HepG2 (cell line): ENCODE measurements around the gene GLI3. TPM values are rescaled to one million over a fixed set of nuclear protein-coding genes. Genes with fewer than 3 reads are reported as not detected.

Source experiments
- FOXK2 ChIP-seq: fragments of 450-650 bp; IDR thresholded peaks from 2 replicates; pipeline ENCODE4 v1.6.1; 2016
- NFIC ChIP-seq: IDR thresholded peaks from 2 replicates; pipeline ENCODE4 v1.6.1; 2012; ENCODE audit warnings: mild to moderate bottlenecking, low read length, inconsistent platforms
- SOX13 ChIP-seq, 3 experiments: fragments of 450-650 bp in 1 of 3; sonication (generic) in 1 of 3; formaldehyde crosslinking in 1 of 3; IDR thresholded peaks in 2 of 3; conservative IDR thresholded peaks in 1 of 3; 2 replicates each; pipeline versions ENCODE4 v1.5.0 to v1.6.1; 2016 to 2020; ENCODE audit warnings: antibody characterized with exemption in 1 of 3, mild to moderate bottlenecking in 1 of 3, missing compliant biosample characterization in 1 of 3, missing genetic modification reagents in 1 of 3, moderate library complexity in 1 of 3
- SP140L ChIP-seq: sonication (generic); formaldehyde crosslinking; IDR thresholded peaks from 2 replicates; pipeline ENCODE4 v1.4.0; 2020; ENCODE audit warnings: missing genetic modification reagents, borderline replicate concordance
- ZMYM2 ChIP-seq: sonication (generic); formaldehyde crosslinking; IDR thresholded peaks from 2 replicates; pipeline ENCODE4 v1.8.0; 2022; ENCODE audit warnings: mild to moderate bottlenecking, missing genetic modification reagents
- polyA plus RNA-seq, 8 experiments: library from polyadenylated mRNA; depleted of rRNA in 3 of 8; stranded (reverse) in 7 of 8; unstranded in 1 of 8; fragments of >200 nt; fragmentation: Illumina TruSeq in 4 of 8; extraction: Trizol in 4 of 8; gene quantifications; 2 replicates each; pipeline versions ENCODE4 v1.2.1 to v1.2.3, GENCODE V29; 2011 to 2016; ENCODE audit warnings: low read depth in 4 of 8, missing spikeins in 1 of 8, mixed read lengths in 1 of 8; ENCODE audit not compliant: insufficient read depth in 1 of 8
- total RNA-seq, 5 experiments: library from RNA; depleted of rRNA; stranded (reverse); fragments of >200 nt; fragmentation: Illumina TruSeq; extraction: Trizol; gene quantifications; 2 replicates each; pipeline ENCODE4 v1.2.3, GENCODE V29; 2016; ENCODE audit warnings: low read depth in 1 of 5
- TF ChIP-seq, protein P1 (sequence below): sonication (generic); formaldehyde crosslinking; IDR thresholded peaks from 2 replicates; pipeline ENCODE4 v1.5.1; 2020; ENCODE audit warnings: missing genetic modification reagents, mild to moderate bottlenecking, borderline replicate concordance
- TF ChIP-seq, protein P2 (sequence below): sonication (generic); formaldehyde crosslinking; IDR thresholded peaks from 2 replicates; pipeline ENCODE4 v1.8.0; 2022; ENCODE audit warnings: missing genetic modification reagents, mild to moderate bottlenecking, moderate library complexity, borderline replicate concordance
- TF ChIP-seq, protein P3 (sequence below): IDR thresholded peaks from 2 replicates; pipeline ENCODE4 v1.6.1; 2016; ENCODE audit warnings: low read depth, missing genetic modification reagents, missing compliant biosample characterization
- TF ChIP-seq, protein P4 (sequence below), 2 experiments: IDR thresholded peaks; 2 replicates each; pipeline ENCODE4 v1.6.1; 2011 to 2012; ENCODE audit warnings: low read length in 2 of 2, borderline replicate concordance in 1 of 2, low read depth in 1 of 2, mild to moderate bottlenecking in 1 of 2, moderate library complexity in 1 of 2
- TF ChIP-seq, protein P5 (sequence below): sonication (generic); formaldehyde crosslinking; IDR thresholded peaks from 2 replicates; pipeline ENCODE4 v1.4.0; 2020; ENCODE audit warnings: missing genetic modification reagents

GLI3 gene
- total and polyA plus RNA-seq, 2 of the 13 experiments (the other 11 are each of a cell fraction or from before 2014, with no cell fraction given), result not detected

DNA sequence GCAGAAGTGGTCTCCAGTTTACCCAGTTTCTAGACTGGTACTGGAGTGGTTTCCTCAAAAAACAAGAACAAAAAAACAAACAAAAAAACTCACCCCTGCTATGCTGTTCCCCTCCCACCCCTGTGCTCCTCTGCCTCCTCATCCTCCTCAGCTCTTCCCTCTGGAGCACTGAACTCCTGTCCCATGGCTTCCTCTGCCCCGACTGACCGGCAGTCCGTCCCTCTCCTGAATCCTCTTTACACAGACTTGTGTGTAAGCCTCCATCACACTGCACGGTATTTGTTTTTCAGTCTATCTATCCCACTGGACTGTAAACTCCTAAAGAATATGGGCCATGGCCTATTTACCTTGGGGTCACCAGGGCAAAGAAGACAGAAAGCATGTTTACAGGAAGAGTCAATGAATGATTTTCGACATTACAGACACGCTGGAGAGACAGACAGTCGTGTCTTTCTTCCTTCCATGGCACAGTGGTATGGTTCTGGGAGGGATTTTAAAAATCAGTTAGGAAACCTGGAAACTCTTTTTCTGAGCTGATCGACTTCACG, 265.3 kb downstream of the GLI3 start (continued):
- TF ChIP-seq, protein P1, sequence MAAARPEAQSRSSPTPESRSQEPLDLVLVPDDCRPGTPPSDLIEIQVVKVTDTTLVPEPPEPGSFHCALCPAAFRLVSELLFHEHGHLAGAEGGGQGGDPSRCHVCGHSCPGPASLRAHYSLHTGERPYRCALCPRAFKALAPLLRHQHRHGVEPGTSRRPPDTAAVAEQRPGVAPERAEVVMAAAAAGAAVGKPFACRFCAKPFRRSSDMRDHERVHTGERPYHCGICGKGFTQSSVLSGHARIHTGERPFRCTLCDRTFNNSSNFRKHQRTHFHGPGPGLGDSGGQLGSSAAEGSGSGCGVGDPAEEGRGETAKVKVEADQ (CRISPR knock-in tag), result no peak
- TF ChIP-seq, protein P2, sequence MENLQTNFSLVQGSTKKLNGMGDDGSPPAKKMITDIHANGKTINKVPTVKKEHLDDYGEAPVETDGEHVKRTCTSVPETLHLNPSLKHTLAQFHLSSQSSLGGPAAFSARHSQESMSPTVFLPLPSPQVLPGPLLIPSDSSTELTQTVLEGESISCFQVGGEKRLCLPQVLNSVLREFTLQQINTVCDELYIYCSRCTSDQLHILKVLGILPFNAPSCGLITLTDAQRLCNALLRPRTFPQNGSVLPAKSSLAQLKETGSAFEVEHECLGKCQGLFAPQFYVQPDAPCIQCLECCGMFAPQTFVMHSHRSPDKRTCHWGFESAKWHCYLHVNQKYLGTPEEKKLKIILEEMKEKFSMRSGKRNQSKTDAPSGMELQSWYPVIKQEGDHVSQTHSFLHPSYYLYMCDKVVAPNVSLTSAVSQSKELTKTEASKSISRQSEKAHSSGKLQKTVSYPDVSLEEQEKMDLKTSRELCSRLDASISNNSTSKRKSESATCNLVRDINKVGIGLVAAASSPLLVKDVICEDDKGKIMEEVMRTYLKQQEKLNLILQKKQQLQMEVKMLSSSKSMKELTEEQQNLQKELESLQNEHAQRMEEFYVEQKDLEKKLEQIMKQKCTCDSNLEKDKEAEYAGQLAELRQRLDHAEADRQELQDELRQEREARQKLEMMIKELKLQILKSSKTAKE, result peak; percentile 90
- TF ChIP-seq, protein P3, sequence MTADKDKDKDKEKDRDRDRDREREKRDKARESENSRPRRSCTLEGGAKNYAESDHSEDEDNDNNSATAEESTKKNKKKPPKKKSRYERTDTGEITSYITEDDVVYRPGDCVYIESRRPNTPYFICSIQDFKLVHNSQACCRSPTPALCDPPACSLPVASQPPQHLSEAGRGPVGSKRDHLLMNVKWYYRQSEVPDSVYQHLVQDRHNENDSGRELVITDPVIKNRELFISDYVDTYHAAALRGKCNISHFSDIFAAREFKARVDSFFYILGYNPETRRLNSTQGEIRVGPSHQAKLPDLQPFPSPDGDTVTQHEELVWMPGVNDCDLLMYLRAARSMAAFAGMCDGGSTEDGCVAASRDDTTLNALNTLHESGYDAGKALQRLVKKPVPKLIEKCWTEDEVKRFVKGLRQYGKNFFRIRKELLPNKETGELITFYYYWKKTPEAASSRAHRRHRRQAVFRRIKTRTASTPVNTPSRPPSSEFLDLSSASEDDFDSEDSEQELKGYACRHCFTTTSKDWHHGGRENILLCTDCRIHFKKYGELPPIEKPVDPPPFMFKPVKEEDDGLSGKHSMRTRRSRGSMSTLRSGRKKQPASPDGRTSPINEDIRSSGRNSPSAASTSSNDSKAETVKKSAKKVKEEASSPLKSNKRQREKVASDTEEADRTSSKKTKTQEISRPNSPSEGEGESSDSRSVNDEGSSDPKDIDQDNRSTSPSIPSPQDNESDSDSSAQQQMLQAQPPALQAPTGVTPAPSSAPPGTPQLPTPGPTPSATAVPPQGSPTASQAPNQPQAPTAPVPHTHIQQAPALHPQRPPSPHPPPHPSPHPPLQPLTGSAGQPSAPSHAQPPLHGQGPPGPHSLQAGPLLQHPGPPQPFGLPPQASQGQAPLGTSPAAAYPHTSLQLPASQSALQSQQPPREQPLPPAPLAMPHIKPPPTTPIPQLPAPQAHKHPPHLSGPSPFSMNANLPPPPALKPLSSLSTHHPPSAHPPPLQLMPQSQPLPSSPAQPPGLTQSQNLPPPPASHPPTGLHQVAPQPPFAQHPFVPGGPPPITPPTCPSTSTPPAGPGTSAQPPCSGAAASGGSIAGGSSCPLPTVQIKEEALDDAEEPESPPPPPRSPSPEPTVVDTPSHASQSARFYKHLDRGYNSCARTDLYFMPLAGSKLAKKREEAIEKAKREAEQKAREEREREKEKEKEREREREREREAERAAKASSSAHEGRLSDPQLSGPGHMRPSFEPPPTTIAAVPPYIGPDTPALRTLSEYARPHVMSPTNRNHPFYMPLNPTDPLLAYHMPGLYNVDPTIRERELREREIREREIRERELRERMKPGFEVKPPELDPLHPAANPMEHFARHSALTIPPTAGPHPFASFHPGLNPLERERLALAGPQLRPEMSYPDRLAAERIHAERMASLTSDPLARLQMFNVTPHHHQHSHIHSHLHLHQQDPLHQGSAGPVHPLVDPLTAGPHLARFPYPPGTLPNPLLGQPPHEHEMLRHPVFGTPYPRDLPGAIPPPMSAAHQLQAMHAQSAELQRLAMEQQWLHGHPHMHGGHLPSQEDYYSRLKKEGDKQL (CRISPR knock-in tag), result peak; percentile 68; the same call in 1 of the 2 replicates
- peak; percentile 62; the same call in 1 of the 2 replicates for TF ChIP-seq FOXK2
- 0 out of 2 replicates have a peak, but pooled peaks have one; percentile 32 for TF ChIP-seq ZMYM2 (CRISPR knock-in tag)
- TF ChIP-seq, protein P4, sequence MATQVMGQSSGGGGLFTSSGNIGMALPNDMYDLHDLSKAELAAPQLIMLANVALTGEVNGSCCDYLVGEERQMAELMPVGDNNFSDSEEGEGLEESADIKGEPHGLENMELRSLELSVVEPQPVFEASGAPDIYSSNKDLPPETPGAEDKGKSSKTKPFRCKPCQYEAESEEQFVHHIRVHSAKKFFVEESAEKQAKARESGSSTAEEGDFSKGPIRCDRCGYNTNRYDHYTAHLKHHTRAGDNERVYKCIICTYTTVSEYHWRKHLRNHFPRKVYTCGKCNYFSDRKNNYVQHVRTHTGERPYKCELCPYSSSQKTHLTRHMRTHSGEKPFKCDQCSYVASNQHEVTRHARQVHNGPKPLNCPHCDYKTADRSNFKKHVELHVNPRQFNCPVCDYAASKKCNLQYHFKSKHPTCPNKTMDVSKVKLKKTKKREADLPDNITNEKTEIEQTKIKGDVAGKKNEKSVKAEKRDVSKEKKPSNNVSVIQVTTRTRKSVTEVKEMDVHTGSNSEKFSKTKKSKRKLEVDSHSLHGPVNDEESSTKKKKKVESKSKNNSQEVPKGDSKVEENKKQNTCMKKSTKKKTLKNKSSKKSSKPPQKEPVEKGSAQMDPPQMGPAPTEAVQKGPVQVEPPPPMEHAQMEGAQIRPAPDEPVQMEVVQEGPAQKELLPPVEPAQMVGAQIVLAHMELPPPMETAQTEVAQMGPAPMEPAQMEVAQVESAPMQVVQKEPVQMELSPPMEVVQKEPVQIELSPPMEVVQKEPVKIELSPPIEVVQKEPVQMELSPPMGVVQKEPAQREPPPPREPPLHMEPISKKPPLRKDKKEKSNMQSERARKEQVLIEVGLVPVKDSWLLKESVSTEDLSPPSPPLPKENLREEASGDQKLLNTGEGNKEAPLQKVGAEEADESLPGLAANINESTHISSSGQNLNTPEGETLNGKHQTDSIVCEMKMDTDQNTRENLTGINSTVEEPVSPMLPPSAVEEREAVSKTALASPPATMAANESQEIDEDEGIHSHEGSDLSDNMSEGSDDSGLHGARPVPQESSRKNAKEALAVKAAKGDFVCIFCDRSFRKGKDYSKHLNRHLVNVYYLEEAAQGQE (IDR thresholded peaks at IDR 0.05; ENCODE audit: borderline replicate concordance in 1 of 2, low read depth in 1 of 2, low read length in 2 of 2), result peak in 1 of 2 experiments; percentile 24; a peak in 1 of 4 replicates
- no peak for TF ChIP-seq SP140L (CRISPR knock-in tag)
- TF ChIP-seq SOX13 (IDR thresholded peaks at IDR 0.05), result no peak
- TF ChIP-seq SOX13 (CRISPR knock-in tag; conservative IDR thresholded peaks at IDR 0.05 in 1 of 2, IDR thresholded peaks at IDR 0.05 in 1 of 2), result peak in 1 of 2 experiments; percentile 80; a peak in 2 of 4 replicates
- TF ChIP-seq NFIC, result peak; percentile 59; the same call in 1 of the 2 replicates
- TF ChIP-seq, protein P5, sequence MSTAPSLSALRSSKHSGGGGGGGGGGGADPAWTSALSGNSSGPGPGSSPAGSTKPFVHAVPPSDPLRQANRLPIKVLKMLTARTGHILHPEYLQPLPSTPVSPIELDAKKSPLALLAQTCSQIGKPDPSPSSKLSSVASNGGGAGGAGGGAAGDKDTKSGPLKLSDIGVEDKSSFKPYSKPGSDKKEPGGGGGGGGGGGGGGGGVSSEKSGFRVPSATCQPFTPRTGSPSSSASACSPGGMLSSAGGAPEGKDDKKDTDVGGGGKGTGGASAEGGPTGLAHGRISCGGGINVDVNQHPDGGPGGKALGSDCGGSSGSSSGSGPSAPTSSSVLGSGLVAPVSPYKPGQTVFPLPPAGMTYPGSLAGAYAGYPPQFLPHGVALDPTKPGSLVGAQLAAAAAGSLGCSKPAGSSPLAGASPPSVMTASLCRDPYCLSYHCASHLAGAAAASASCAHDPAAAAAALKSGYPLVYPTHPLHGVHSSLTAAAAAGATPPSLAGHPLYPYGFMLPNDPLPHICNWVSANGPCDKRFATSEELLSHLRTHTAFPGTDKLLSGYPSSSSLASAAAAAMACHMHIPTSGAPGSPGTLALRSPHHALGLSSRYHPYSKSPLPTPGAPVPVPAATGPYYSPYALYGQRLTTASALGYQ, result 0 out of 2 replicates have a peak, but pooled peaks have one; percentile 43
